HT1080 (cell line): ENCODE data around the gene INSYN2B. TPM values are rescaled to one million over a fixed set of nuclear protein-coding genes. Genes with fewer than 3 reads are reported as not detected.
A peak's percentile ranks its signal among the peaks of the same experiment; 100 is the strongest.

Experiments
- DNase-seq: peaks from one replicate; pipeline ENCODE4 v3.0.0-alpha.2; 2015; ENCODE audit warnings: low read depth
- polyA plus RNA-seq, 2 experiments: library from polyadenylated mRNA; depleted of rRNA; stranded (reverse); fragments of >200 nt; gene quantifications; 2 replicates each; pipeline ENCODE4 v1.2.3, GENCODE V29; 2015
- total RNA-seq: library from RNA; depleted of rRNA; stranded (reverse); fragments of >200 nt; shearing (Covaris generic); gene quantifications from 2 replicates; pipeline ENCODE4 v1.2.3, GENCODE V29; 2014; rRNA removed

Gene INSYN2B
- total RNA-seq: 12.0 and 14.0 TPM in 2 replicates
- polyA plus RNA-seq (2015; cell fraction: cytosol; rRNA removed): 10.7 and 20.7 TPM in 2 replicates
- 13.0 and 20.0 TPM in 2 replicates for polyA plus RNA-seq (2015; cell fraction: nucleus; rRNA removed)

DNA sequence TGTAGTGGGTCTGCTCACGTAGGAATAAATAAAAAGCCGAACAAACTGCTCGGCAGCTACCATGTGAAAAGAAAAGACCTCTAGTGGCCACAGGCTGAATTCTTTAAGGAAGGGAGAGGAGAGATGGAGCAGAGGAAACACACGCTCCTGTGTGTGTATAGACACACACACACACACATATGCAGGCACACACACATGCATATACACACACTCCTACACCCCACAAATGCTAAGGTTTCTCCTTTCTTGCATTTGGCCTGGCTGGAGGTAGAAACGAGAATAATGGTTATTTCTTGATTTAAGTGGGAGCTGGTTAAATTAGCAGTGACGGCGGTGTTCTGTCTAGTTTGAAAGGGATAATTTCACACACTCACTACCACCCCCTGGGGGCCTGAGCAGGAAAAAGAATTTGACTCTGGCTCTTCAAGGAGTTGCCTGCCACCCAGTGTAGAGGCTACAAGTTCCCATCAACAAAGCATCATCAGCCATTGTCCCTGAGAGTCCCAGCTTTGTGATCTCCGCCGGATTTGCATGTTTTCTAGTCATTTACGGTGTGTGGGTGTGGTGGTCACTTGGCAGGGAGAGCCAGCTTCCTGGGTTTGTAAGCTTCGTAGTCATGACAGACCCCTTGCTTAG lies at the start of gene INSYN2B:
Gene INSYN2B (minus strand): TSS at position 78 of the 636 bp plus-strand sequence. CDS start 96,597 bp downstream, outside the sequence.
- peak; percentile 90 for DNase-seq

DNA sequence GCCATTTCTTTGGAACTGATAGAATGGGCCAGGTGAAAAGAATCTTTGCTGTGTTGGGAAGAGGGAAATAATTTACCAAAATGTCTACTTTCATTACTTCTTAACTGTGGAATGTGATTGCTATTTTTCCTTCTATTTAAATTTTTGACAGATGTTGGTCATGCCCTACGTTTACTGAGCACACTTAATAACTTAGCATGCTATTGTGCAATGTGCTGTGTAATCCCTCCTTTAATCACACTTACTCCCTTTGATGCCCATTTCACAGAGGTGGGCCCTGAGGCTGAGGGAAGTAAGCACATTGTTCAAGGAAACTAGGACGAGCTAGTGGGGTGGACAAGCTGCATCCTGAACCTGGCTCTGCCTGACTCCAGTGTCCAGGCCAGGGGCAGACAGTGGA lies 47.8 kb upstream of the INSYN2B start:
- no peak for DNase-seq

DNA sequence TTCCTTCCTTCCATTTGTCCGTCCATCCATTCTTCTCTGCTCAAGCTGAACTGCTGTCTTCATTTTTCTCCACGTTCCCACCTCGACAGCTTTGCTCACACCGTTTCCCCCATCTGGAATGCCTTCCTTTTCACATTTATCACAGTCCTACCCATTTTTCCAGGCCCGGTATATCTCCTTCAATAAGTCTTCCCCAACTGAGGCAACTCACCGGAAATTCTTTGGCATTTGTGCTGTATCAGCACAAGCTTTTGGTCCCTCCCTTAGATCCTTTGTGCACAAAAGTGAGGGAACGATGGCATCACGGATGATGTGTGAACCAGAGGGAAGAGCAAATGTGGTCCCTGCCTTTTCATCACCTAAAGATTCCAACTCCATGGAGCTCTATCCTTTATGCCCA lies 45.6 kb upstream of the INSYN2B start:
- DNase-seq: no peak

DNA sequence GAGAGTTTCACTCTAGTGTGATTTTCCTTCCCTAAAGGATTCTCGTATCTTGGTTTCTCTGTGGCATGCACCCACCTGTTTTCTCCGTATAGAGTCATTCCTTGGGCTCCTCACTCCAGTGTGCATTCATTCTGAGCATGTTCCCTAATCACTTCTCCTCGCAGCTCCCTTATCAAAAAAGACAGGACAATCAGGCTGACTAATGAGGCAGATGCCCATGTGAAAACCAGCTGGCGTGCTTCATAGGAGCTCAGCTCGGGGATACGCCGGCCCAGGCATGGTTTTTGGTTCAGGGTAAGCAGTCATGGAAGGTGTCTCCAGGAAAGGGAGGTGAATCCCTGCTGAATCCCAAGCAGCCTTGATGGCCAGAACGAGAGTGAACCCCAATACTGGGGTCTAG lies 41.2 kb upstream of the INSYN2B start:
- no peak for DNase-seq

DNA sequence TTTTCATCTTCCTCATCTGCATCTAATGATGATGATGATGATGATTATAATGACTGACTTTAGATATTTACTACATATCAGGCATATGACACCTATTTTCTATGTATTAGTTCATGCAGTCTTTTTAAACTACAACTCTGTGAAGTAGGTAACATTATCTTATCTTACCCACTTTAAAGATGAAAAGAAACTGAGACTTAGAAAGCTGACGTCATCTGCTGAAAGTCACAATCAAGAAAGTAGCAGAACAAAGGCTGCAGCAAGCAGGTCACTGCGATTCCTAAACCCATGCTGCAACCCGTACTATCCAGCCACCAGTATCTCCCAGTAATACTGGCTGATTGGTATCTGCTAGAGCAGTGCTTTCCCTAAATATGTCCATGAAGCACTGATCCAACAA lies 40.1 kb upstream of the INSYN2B start:
- DNase-seq: no peak

DNA sequence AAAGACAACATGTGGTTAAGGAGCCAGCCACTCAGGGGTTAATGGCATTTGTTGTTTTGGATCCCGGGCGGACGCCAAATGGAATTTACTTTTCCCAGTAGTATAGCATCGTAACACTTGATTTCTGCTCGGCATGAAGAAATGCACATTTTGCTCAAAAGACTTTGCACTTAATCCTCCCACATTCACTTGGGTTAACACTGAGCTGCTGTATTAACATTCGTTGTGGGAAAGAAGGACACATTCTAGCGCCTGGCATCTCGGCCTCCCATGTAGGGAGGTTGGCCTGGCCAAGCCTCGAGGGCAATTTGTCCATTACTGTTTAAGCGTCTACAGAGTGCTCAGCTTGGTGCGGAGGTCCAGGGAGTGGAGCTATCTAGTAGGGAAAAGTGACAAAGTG lies 32.3 kb upstream of the INSYN2B start:
- no peak for DNase-seq

- no peak for DNase-seq
These were observed 31.5 kb upstream of the INSYN2B start for GRCh38 chr5:170011751-170012150.

- DNase-seq: no peak
These were observed 30.3 kb upstream of the INSYN2B start for GRCh38 chr5:170010595-170010994.

DNA sequence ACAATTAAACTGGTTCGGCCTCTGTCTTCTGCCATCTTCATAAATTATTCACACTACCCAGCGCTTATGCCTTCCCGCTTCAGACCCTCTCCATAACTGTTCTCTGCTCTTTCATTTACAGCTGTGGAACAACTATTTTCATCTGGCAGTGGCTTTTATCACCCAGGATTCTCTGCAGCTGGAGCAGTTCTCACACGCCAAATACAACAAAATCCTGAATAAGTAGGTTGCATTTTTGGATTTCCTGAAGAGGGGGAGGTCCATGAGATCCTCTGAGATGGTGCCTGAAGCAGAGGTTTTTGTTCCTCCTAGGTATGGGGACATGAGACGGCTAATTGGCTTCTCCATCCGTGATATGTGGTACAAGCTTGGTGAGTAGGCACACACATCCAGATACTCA lies 28.1 kb upstream of the INSYN2B start:
- no peak for DNase-seq

DNA sequence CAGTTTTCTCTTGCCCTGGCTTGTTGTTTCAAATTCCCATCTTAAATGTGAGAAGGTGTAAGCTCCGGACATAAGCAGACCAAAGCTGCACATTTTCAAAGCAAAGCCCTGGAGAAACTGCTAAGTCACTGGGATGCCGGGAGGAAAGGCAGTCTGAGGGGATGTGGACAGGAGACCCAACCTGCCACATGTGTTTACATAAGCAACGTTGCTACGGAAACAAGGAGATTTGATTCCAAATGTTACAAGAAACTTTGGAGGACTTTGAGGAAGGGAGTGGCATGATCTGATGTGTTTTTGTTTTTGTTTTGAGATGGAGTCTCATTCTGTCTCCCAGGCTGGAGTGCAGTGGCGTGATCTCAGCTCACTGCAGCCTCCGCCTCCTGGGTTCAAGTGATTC lies 25.7 kb upstream of the INSYN2B start:
- DNase-seq: peak; percentile 12

DNA sequence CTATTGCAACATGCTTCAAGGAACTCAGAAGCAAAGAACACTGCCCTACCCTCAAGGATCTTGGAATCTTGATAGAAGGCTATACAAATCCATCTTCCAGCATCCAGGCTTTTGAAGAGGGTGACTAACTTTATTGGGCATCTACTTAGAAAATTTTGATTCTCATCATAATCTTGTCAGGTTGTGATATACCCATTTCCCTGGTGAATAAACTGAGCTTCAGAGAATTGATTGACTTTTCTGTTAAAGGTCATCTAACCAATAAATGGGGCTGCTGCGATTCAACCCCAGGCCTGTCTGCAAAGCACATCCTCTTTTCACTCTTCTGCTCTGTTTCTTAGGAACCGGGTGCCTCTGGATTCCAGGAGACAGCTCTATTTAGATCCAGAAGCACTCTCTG lies 19.9 kb upstream of the INSYN2B start:
- no peak for DNase-seq

- no peak for DNase-seq
These were observed 19.3 kb upstream of the INSYN2B start for GRCh38 chr5:169999621-170000020.

DNA sequence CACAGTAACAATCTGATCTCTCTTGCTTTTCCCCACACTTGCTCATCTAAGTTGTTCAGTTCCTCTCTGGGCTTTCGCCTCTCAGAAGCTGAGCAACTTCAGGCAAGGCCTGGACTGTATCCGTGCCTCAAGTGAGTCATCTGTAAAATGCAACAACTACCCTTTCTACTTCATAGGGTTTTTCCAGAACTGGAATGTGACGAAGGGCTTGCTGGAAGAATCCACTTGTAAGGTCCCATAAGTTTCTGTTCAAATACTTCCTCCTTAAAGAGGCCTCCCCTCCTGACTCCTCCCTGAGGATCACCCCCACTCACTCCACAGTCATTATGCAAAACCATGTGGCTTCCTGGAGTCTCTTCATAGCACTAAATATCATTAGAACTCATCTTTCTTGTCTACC lies 17.5 kb upstream of the INSYN2B start:
- DNase-seq: no peak

DNA sequence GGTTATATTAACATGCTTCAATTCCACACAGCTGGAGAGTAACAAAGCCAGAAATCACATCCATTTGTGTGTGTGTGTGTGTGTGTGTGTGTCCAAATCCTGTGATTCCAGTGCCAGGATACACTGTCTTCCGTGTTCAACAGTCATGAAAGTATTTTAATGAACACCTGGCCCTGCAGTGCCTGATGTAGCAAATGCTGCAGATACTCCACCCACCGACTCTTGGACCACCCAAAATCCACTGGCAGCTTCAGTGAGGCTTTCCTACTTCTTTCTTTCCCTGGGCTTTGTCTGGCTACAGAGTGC lies 13.1 kb upstream of the INSYN2B start:
- no peak for DNase-seq

DNA sequence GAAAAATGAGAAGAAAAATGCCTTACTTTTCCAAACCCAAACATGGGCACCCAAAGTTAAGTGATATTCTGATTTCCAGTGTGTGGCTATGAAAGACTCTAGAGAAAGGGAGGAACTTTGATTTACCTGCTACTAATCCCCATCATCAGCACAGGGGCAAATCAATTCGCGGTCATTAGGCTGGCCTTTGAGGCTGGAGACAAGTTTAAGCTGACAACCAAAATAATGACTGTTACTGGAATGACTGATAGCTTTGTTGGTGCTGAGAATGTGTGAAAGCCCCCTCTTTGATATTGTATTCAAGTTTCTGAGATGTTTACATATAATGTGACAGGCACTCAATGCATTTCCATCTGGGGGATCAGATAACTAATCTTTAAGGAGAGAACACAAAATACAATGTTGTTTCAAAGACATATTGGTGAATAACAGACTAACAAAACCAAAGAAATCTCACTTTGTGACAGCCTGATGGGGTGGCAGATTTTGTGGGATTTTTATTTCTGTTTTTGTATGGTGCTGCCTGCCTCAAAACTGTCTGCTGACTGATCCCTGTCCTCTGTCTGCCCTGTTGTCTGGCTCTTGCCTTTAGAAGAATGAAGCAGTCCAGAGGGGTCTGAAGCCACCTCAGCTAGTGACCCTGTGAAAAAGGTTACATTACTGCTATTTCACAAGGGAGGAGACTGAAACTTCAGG lies 12.6 kb upstream of the INSYN2B start:
- DNase-seq: no peak

- DNase-seq: no peak
These were observed 11.0 kb upstream of the INSYN2B start for GRCh38 chr5:169991115-169991869.

- DNase-seq: no peak
These were observed 9.1 kb upstream of the INSYN2B start for GRCh38 chr5:169989365-169989764.

GRCh38 chr5:169988947-169989346 lies 8.7 kb upstream of the INSYN2B start:
- no peak for DNase-seq

GRCh38 chr5:169988206-169988605 lies 7.9 kb upstream of the INSYN2B start:
- no peak for DNase-seq

- DNase-seq: no peak
These were observed 424 bp downstream of the INSYN2B start for GRCh38 chr5:169979871-169980270.

- DNase-seq: no peak
These were observed 1.6 kb downstream of the INSYN2B start for GRCh38 chr5:169978714-169979113.

DNA sequence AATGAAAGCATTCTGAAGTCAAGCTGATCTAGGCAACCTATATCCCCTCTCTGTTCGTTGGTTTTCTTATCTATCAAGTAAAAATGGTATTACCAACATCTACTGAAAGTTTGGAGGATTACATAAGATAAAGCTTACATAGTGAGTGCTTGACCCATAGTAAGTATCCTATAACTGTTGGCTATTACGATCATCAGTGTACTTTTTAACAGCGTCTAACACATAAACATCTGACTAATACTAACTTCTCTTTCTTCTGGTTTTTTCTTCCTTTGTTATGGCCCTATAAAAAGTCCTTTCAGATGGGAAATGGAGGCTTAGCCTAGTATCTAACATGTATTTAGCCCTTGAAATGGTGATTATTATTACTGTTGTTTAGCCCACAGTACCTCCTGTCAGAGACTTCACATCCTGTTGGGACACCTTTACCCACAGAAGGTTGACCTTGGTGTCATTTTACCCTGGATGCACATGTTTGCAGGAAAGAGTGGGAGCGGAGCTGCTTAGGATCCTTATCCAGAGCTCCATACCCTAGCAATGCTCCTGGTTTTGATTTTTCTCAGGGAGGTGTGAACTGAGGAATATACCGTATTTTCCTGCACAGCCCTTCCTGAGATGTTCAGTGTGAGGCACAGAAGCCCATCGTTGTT lies 6.0 kb downstream of the INSYN2B start:
- peak; percentile 39 for DNase-seq
